Lower leg skin (tissue), 4 donors: Measurements from ENCODE around the gene GPC3. TPM values are rescaled to one million over a fixed set of nuclear protein-coding genes. Genes with fewer than 3 reads are reported as not detected.

Experiments used
- DNase-seq, 2 donors: peaks; one replicate each; pipeline ENCODE4 v3.0.0-alpha.2; 2019; ENCODE audit warnings: low spot score in 2 of 2
- H3K4me3 ChIP-seq: fragments of 200-600 bp; sonication (generic); 2 replicates; pipeline ENCODE4 v1.5.1; 2017; ENCODE audit warnings: mild to moderate bottlenecking, low read depth; ENCODE audit not compliant: poor library complexity, severe bottlenecking
- POLR2A ChIP-seq, 2 donors: fragments of 450-650 bp; IDR thresholded peaks; one replicate each; pipeline ENCODE4 v1.6.1; 2016 to 2017; ENCODE audit warnings: antibody characterized with exemption in 2 of 2, mild to moderate bottlenecking in 1 of 2, moderate library complexity in 1 of 2
- WGBS, 2 donors: methylation state at CpG; one replicate each; pipeline ENCODE4 v1.1.5; 2018; 5-methylcytosine and 5-hydroxymethylcytosine counted together
- intact Hi-C: fragments of 100-400 bp; cut with DNase I; formaldehyde crosslinking; loops from one replicate; pipeline ENCODE4 v1.15.0; 2023; ENCODE audit warnings: low total_unique reads
- total RNA-seq, 4 donors: library from RNA; depleted of rRNA; stranded (reverse); fragments of >200 nt; gene quantifications; one replicate each; pipeline ENCODE4 v1.1.0, GENCODE V29; 2016
- TF ChIP-seq, protein P1 (sequence below), 3 donors: fragments of 450-650 bp; IDR thresholded peaks; one replicate each; pipeline ENCODE4 v1.5.1; 2016; ENCODE audit warnings: antibody characterized with exemption in 3 of 3, mild to moderate bottlenecking in 3 of 3, moderate library complexity in 2 of 3

GPC3 gene
- total RNA-seq, 4 donors from 2014 or later, result 10.4 to 24.4 (median 14.7) TPM

- no peak for DNase-seq
- intact Hi-C loops, result no loop called here
- TF ChIP-seq, protein P1, sequence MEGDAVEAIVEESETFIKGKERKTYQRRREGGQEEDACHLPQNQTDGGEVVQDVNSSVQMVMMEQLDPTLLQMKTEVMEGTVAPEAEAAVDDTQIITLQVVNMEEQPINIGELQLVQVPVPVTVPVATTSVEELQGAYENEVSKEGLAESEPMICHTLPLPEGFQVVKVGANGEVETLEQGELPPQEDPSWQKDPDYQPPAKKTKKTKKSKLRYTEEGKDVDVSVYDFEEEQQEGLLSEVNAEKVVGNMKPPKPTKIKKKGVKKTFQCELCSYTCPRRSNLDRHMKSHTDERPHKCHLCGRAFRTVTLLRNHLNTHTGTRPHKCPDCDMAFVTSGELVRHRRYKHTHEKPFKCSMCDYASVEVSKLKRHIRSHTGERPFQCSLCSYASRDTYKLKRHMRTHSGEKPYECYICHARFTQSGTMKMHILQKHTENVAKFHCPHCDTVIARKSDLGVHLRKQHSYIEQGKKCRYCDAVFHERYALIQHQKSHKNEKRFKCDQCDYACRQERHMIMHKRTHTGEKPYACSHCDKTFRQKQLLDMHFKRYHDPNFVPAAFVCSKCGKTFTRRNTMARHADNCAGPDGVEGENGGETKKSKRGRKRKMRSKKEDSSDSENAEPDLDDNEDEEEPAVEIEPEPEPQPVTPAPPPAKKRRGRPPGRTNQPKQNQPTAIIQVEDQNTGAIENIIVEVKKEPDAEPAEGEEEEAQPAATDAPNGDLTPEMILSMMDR (IDR thresholded peaks at IDR 0.05), result no peak
- 62 to 95% methylated on average over 1 of the region's 1 CpG for WGBS, 2 donors
- no peak overlapping the region for H3K4me3 ChIP-seq
Measured at GRCh38 chrX:133815496-133815895, 169.9 kb downstream of the GPC3 start.

DNA sequence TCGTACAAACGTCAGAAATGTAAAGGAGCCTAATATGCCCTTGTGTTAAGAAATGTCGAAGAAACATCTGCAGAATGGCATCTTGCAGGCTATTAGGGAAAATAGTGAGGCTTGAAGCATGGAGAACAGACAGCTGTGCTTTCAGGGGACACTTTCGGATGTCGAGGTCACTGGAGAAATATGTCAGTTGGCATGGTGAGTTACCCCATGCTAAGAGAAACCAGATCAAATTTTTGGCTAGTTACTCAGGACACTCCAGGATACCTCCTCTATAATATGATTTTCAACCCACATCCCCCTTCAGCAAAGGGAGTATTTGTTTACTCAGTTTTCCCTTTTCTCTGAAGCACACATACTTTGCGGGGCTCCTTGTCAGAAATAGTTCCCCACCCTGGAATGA is 171.4 kb downstream of the GPC3 start:
- TF ChIP-seq POLR2A (IDR thresholded peaks at IDR 0.05), result no peak
- TF ChIP-seq, protein P1 (IDR thresholded peaks at IDR 0.05), result no peak
- 54 to 68% methylated on average over 6 of the region's 6 CpGs for WGBS, 2 donors
- intact Hi-C loops, result no loop called here
- no peak for DNase-seq
- H3K4me3 ChIP-seq, result no peak overlapping the region

- DNase-seq, result no peak
- TF ChIP-seq POLR2A (IDR thresholded peaks at IDR 0.05), result no peak
- TF ChIP-seq, protein P1 (IDR thresholded peaks at IDR 0.05), result no peak
- WGBS, 2 donors, result 59 to 81% methylated on average over 3 of the region's 3 CpGs
- intact Hi-C loops, result no loop called here
- no peak overlapping the region for H3K4me3 ChIP-seq
Measured at GRCh38 chrX:133812402-133812801, 173.0 kb downstream of the GPC3 start.

- intact Hi-C loops, result no loop called here
- WGBS, 2 donors, result 56 to 88% methylated on average over 3 of the region's 3 CpGs
- DNase-seq, result no peak
- H3K4me3 ChIP-seq, result no peak overlapping the region
- TF ChIP-seq, protein P1 (IDR thresholded peaks at IDR 0.05), result no peak
- TF ChIP-seq POLR2A (IDR thresholded peaks at IDR 0.05), result no peak
Measured at GRCh38 chrX:133810925-133811324, 174.5 kb downstream of the GPC3 start.

GRCh38 chrX:133804072-133804471 is 181.3 kb downstream of the GPC3 start:
- TF ChIP-seq, protein P1 (IDR thresholded peaks at IDR 0.05), result no peak
- no peak overlapping the region for H3K4me3 ChIP-seq
- intact Hi-C loops, result no loop called here
- no peak for DNase-seq
- WGBS, 2 donors, result 57 to 61% methylated on average over 6 of the region's 6 CpGs

DNA sequence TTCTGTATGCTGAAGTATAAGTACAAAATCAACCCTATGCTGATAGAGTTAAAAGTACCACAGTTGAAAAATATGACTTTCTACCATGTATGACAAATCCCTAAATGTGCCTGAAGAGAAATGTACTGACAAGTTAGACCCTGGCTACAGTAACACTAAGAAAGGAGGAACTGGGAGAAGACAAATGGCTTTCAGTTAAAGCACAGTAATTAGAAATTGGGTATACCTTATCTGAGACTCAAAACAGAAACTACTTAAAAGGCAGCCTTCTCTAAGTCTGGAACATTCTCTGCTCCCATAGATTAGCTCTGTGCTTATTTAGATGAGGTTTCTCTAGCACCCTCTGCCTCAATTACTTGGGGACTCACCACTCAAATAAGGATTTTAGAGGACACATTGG is 189.1 kb downstream of the GPC3 start:
- no peak for DNase-seq
- H3K4me3 ChIP-seq, result no peak overlapping the region
- intact Hi-C loops, result loop anchor here (10.0 kb wide), 1 partner anchor 599 kb away; no protein-coding TSS in a partner anchor
- no peak for TF ChIP-seq POLR2A (IDR thresholded peaks at IDR 0.05)
- TF ChIP-seq, protein P1 (IDR thresholded peaks at IDR 0.05), result no peak
